ENCODE results near the gene CSF3R.

- TF ChIP-seq POLR2A (IDR thresholded peaks at IDR 0.05; ENCODE audit: low read depth, low read length) (no peak), SPI1 (IDR thresholded peaks at IDR 0.05; ENCODE audit: low read depth, low read length) (no peak), POLR2AphosphoS5 (IDR thresholded peaks at IDR 0.05; ENCODE audit: low read depth, low read length) (no peak), TAF1 (IDR thresholded peaks at IDR 0.05; ENCODE audit: low read depth, low read length) (no peak), PAX5 (IDR thresholded peaks at IDR 0.05; ENCODE audit: insufficient read depth, low read length, severe bottlenecking) (no peak)
These were observed 666 bp downstream of the CSF3R start for GRCh38 chr1:36481771-36482723.
